SK-N-MC (cell line): ENCODE measurements around the gene ZNF827.

ENCODE experiments used
- EZH2 ChIP-seq: fragments of 200-600 bp; sonication (generic); IDR thresholded peaks from one replicate; pipeline ENCODE4 v1.6.1; 2017; ENCODE audit warnings: antibody characterized with exemption
- POLR2AphosphoS5 ChIP-seq: IDR thresholded peaks from 2 replicates; pipeline ENCODE4 v1.6.1; 2012; ENCODE audit warnings: mild to moderate bottlenecking, low read depth, low read length, borderline replicate concordance

GRCh38 chr4:145934434-145935047, 4.1 kb downstream of the ZNF827 start:
- TF ChIP-seq POLR2AphosphoS5 (no peak), EZH2 (no peak)
